HEK293 (cell line): ENCODE data around the gene FMN1.

Experiments
- CTCF ChIP-seq: fragments of 450-650 bp; formaldehyde crosslinking; IDR thresholded peaks from 2 replicates; pipeline ENCODE4 v1.5.1; 2016; ENCODE audit warnings: missing biosample characterization, missing genetic modification characterization
- PATZ1 ChIP-seq: fragments of 450-650 bp; formaldehyde crosslinking; IDR thresholded peaks from 2 replicates; pipeline ENCODE4 v1.5.1; 2016; ENCODE audit warnings: missing biosample characterization, missing genetic modification characterization
- ZNF169 ChIP-seq: fragments of 450-650 bp; formaldehyde crosslinking; IDR thresholded peaks from 2 replicates; pipeline ENCODE4 v1.5.1; 2016; ENCODE audit warnings: missing biosample characterization, missing genetic modification characterization
- ZNF274 ChIP-seq, 2 experiments: fragments of 200-500 bp in 1 of 2; fragments of 450-650 bp in 1 of 2; sonication (Bioruptor generic) in 1 of 2; formaldehyde crosslinking in 1 of 2; IDR thresholded peaks; 2 replicates each; pipeline versions ENCODE4 v1.5.1 to v1.6.1; 2014 to 2016; ENCODE audit warnings: borderline replicate concordance in 1 of 2, inconsistent platforms in 1 of 2, low read length in 1 of 2, missing biosample characterization in 1 of 2, missing genetic modification characterization in 1 of 2
- TF ChIP-seq, protein P1 (sequence below): fragments of 450-650 bp; formaldehyde crosslinking; IDR thresholded peaks from 2 replicates; pipeline ENCODE4 v1.5.1; 2016; ENCODE audit warnings: missing biosample characterization, missing genetic modification characterization
- TF ChIP-seq, protein P2 (sequence below): fragments of 450-650 bp; formaldehyde crosslinking; IDR thresholded peaks from 2 replicates; pipeline ENCODE4 v1.5.1; 2017; ENCODE audit warnings: missing biosample characterization, missing genetic modification characterization

- TF ChIP-seq ZNF169 (tag by site-specific recombination) = no peak
- TF ChIP-seq, protein P1, sequence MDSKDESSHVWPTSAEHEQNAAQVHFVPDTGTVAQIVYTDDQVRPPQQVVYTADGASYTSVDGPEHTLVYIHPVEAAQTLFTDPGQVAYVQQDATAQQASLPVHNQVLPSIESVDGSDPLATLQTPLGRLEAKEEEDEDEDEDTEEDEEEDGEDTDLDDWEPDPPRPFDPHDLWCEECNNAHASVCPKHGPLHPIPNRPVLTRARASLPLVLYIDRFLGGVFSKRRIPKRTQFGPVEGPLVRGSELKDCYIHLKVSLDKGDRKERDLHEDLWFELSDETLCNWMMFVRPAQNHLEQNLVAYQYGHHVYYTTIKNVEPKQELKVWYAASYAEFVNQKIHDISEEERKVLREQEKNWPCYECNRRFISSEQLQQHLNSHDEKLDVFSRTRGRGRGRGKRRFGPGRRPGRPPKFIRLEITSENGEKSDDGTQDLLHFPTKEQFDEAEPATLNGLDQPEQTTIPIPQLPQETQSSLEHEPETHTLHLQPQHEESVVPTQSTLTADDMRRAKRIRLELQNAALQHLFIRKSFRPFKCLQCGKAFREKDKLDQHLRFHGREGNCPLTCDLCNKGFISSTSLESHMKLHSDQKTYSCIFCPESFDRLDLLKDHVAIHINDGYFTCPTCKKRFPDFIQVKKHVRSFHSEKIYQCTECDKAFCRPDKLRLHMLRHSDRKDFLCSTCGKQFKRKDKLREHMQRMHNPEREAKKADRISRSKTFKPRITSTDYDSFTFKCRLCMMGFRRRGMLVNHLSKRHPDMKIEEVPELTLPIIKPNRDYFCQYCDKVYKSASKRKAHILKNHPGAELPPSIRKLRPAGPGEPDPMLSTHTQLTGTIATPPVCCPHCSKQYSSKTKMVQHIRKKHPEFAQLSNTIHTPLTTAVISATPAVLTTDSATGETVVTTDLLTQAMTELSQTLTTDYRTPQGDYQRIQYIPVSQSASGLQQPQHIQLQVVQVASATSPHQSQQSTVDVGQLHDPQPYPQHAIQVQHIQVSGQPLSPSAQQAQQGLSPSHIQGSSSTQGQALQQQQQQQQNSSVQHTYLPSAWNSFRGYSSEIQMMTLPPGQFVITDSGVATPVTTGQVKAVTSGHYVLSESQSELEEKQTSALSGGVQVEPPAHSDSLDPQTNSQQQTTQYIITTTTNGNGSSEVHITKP (tag by site-specific recombination) = no peak
- TF ChIP-seq, protein P2, sequence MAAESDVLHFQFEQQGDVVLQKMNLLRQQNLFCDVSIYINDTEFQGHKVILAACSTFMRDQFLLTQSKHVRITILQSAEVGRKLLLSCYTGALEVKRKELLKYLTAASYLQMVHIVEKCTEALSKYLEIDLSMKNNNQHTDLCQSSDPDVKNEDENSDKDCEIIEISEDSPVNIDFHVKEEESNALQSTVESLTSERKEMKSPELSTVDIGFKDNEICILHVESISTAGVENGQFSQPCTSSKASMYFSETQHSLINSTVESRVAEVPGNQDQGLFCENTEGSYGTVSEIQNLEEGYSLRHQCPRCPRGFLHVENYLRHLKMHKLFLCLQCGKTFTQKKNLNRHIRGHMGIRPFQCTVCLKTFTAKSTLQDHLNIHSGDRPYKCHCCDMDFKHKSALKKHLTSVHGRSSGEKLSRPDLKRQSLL (tag by site-specific recombination) = no peak
- no peak for TF ChIP-seq CTCF (tag by site-specific recombination)
- no peak for TF ChIP-seq PATZ1 (tag by site-specific recombination)
- no peak for TF ChIP-seq ZNF274 (IDR thresholded peaks at IDR 0.05; ENCODE audit: low read length)
- TF ChIP-seq ZNF274 (tag by site-specific recombination; IDR thresholded peaks at IDR 0.05; ENCODE audit: borderline replicate concordance) = no peak
These were observed 360.4 kb downstream of the FMN1 start for GRCh38 chr15:32834156-32834555.
